Type B pancreatic cell (in vitro differentiated cells): ENCODE measurements around the gene UBE4B. TPM values are rescaled to one million over a fixed set of nuclear protein-coding genes. Genes with fewer than 3 reads are reported as not detected.

Experiments used
- DNase-seq: peaks from one replicate; pipeline ENCODE4 v3.0.0; 2021; ENCODE audit warnings: mixed read lengths; ENCODE audit not compliant: unreplicated experiment; ENCODE audit errors: extremely low spot score
- H3K27ac Mint-ChIP-seq: 2 replicates; pipeline ENCODE4 v1.8.0; 2021; ENCODE audit warnings: mild to moderate bottlenecking, mixed read lengths
- H3K27me3 Mint-ChIP-seq: 2 replicates; pipeline ENCODE4 v1.8.0; 2021; ENCODE audit warnings: mixed read lengths
- H3K36me3 Mint-ChIP-seq: 2 replicates; pipeline ENCODE4 v1.8.0; 2021; ENCODE audit warnings: mixed read lengths
- H3K4me1 Mint-ChIP-seq: one replicate; pipeline ENCODE4 v1.8.0; 2021; ENCODE audit warnings: mixed read lengths; ENCODE audit not compliant: unreplicated experiment
- H3K4me3 Mint-ChIP-seq: 2 replicates; pipeline ENCODE4 v1.8.0; 2021; ENCODE audit warnings: mild to moderate bottlenecking, mixed read lengths
- H3K9me3 Mint-ChIP-seq: 2 replicates; pipeline ENCODE4 v1.8.0; 2021; ENCODE audit warnings: mixed read lengths
- long read RNA-seq: library from polyadenylated mRNA; unstranded; transcript quantifications from one replicate; pipeline ENCODE4 v2.0.0, GENCODE V29; 2020
- total RNA-seq: library from RNA; stranded (reverse); gene quantifications from 2 replicates; pipeline ENCODE4 v1.2.1, GENCODE V29; 2021; ENCODE audit warnings: low replicate concordance
- TF ChIP-seq, protein P1 (sequence below): fragments of 200-600 bp; sonication (generic); conservative IDR thresholded peaks from 2 replicates; pipeline ENCODE4 v1.5.0; 2021; ENCODE audit warnings: antibody characterized with exemption, mild to moderate bottlenecking

UBE4B gene
- total RNA-seq, result 55.1 and 58.7 TPM in 2 replicates
- long read RNA-seq, full-length matches to known transcripts, result 3 of 35 reads
- long read RNA-seq, partial matches to known transcripts, result 30 of 35 reads
- long read RNA-seq, other reads (novel, unspliced or antisense), result 2 of 35 reads

DNA sequence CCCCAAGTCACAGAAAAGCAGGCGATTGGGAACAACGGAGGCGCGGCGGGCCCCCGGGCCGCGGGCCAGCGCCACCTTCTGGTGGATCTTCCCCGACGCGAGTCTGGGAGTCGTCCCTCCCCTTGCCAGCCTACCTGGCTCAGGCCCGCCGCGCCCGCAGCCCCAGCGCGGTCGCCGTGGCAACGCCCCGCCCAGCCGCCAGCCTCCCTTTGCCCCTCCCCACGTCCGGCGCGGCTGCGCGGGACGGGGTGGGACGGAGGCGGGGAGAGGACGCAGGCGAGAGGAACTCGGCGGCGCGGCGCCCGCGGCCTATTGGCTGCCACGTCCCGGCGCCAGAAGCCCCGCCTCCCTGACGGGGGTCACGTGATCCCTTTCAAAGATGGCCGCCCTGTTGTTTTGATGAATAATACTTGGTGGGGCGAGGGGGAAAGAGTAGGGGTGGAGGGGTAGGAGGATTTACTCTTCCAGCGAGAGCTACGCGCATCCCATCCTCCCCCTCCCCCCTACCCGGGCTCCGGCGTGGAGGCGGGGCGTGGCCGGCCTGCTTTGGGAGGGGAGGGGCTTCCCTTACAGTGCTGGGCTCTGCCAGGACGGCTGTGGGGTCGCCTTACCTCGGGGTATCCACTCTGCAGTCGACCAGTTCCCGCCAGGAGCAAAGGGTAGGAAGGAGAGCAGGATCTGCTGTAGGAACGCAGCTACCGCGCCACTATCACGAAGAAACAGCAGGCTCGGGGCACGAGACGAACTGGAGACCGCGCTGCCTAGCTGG lies at the start of gene UBE4B:
UBE4B (plus strand) TSS at position 369 of the 769 bp plus-strand sequence. CDS start 713 bp downstream, outside the sequence.
- Mint-ChIP-seq H3K4me3 (peak within 1 kb of the TSS; percentile 94), H3K27me3 (no peaks in the 10 kb centered on the region), H3K9me3 (no peaks in the 10 kb centered on the region), H3K27ac (peak within 1 kb of the TSS; percentile 88), H3K36me3 (no peaks in the 10 kb centered on the region), H3K4me1 (peaks cover 23% of the 10 kb centered on the region)
- DNase-seq, result peak; percentile 100
- TF ChIP-seq, protein P1, sequence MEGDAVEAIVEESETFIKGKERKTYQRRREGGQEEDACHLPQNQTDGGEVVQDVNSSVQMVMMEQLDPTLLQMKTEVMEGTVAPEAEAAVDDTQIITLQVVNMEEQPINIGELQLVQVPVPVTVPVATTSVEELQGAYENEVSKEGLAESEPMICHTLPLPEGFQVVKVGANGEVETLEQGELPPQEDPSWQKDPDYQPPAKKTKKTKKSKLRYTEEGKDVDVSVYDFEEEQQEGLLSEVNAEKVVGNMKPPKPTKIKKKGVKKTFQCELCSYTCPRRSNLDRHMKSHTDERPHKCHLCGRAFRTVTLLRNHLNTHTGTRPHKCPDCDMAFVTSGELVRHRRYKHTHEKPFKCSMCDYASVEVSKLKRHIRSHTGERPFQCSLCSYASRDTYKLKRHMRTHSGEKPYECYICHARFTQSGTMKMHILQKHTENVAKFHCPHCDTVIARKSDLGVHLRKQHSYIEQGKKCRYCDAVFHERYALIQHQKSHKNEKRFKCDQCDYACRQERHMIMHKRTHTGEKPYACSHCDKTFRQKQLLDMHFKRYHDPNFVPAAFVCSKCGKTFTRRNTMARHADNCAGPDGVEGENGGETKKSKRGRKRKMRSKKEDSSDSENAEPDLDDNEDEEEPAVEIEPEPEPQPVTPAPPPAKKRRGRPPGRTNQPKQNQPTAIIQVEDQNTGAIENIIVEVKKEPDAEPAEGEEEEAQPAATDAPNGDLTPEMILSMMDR, result peak; percentile 97

DNA sequence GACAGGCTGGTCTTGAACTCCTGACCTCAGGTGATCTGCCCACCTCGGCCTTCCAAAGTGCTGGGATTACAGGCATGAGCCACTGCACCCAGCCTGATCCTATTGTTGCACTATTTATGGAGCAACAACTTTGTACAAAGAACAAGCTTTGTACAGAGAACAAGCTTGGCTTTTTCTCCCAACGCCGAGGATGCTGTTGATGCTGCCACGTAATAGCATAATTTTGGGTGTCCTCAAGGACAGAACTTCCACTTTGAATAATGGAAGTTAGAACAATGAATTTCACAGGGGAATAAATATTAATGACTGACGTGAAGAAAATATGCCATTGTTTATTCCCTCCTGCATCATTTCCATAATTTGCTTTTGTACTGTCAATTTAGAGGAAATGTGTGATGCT lies 48.5 kb upstream of the UBE4B start:
- Mint-ChIP-seq H3K27me3 (no peaks in the 10 kb centered on the region), H3K4me1 (peaks cover 4% of the 10 kb centered on the region), H3K36me3 (peaks cover 8% of the 10 kb centered on the region), H3K9me3 (no peaks in the 10 kb centered on the region), H3K4me3 (no peak overlapping the region), H3K27ac (no peak overlapping the region)
- DNase-seq, result no peak
- TF ChIP-seq, protein P1, result no peak

DNA sequence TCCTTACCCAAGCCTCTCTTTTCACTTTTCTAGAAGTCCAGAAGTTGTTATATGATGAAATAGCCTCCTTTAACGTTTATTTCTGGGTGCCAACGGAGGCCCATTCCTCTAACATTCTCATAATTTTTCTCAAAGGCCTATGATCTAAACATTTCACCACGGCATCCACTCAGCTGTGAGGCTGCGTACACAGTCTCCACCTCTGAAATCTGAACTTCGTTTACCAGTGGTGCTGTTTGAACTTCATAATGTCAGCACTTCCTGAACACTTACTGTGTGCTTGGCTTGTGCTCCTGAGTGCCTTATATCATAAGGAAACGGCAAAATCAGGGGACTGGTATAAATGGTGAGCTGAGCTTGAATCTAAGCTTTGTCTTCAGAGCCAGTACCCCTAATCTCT lies 47.8 kb upstream of the UBE4B start:
- H3K4me1 Mint-ChIP-seq, result peaks cover 4% of the 10 kb centered on the region
- DNase-seq, result no peak
- H3K9me3 Mint-ChIP-seq, result no peaks in the 10 kb centered on the region
- no peaks in the 10 kb centered on the region for H3K27me3 Mint-ChIP-seq
- H3K36me3 Mint-ChIP-seq, result peaks cover 8% of the 10 kb centered on the region
- TF ChIP-seq, protein P1, result no peak
- no peak overlapping the region for H3K4me3 Mint-ChIP-seq
- H3K27ac Mint-ChIP-seq, result no peak overlapping the region

DNA sequence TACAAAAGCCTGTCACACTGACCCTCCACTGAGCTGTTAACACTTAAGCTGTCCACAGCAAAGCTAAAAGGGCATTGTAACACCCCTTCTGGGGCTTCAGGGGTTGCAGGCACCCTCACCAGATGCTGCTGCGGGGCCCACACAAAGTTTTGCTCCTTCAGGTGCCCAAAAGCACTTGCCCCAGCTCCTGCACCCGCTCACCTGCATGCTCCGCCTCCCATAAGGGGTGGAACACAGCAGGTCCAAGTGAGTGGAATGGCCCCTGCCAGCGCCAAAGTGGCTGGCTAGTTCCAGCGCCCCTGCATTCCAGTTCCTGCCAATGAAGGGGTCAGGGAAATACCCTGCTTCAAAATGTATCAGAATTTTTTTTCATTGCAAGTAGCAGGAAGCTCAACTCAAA lies 43.0 kb upstream of the UBE4B start:
- H3K36me3 Mint-ChIP-seq, result no peaks in the 10 kb centered on the region
- no peak overlapping the region for H3K4me3 Mint-ChIP-seq
- peaks cover 9% of the 10 kb centered on the region for H3K27me3 Mint-ChIP-seq
- TF ChIP-seq, protein P1, result no peak
- DNase-seq, result no peak
- peaks cover 1% of the 10 kb centered on the region for H3K4me1 Mint-ChIP-seq
- H3K27ac Mint-ChIP-seq, result no peak overlapping the region
- no peaks in the 10 kb centered on the region for H3K9me3 Mint-ChIP-seq

DNA sequence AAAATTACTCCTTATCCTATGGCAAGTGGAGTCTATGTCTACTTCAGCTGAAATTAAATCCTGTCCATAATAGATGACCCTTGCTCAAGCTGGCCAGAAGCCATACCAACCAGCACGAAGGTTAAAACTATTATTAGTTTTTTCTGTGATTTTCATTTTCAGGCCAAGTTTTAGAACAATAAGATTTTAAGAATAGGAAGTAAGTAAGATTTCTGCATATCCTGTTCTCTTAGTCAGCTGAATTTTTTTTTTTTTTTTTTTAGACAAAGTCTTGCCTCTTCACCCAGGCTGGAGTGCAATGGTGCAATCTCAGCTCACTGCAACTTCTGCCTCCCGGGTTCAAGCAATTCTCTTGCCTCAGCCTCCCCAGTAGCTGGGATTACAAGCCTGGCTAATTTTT lies 41.8 kb upstream of the UBE4B start:
- no peaks in the 10 kb centered on the region for H3K9me3 Mint-ChIP-seq

More for the DNA sequence above, 41.8 kb upstream of the UBE4B start:
- Mint-ChIP-seq H3K4me1 (no peaks in the 10 kb centered on the region), H3K27me3 (peaks cover 12% of the 10 kb centered on the region), H3K36me3 (no peaks in the 10 kb centered on the region), H3K4me3 (no peak overlapping the region), H3K27ac (no peak overlapping the region)
- DNase-seq, result no peak
- TF ChIP-seq, protein P1, result no peak
